ENCODE measurements around the gene CDHR2. TPM values are rescaled to one million over a fixed set of nuclear protein-coding genes. Genes with fewer than 3 reads are reported as not detected.
A peak's percentile ranks its signal among the peaks of the same experiment; 100 is the strongest.
"Not testable (repeated sequence)": the region's sequence is repeated elsewhere in the genome, so short reads cannot be mapped to it uniquely, and the experiment has no call there.

CDHR2 gene
- total RNA-seq, 4 donors from 2014 or later, result 0.07 to 0.27 (median 0.20) TPM; not detected in 1

GRCh38 chr5:176595386-176595943 lies 46.3 kb downstream of the CDHR2 start:
- ATAC-seq (no peak), DNase-seq (no peak)
- Histone ChIP-seq H3K4me3 (no peak overlapping the region), H3K9me3 (no peaks in the 10 kb centered on the region), H3K4me1 (no peaks in the 10 kb centered on the region), H3K27ac (no peak overlapping the region), H3K27me3 (peaks cover 0 to 2% (median 2%) of the 10 kb centered on the region in 3 donors), H3K36me3 (no peaks in the 10 kb centered on the region)
- TF ChIP-seq POLR2A (IDR thresholded peaks at IDR 0.05) (no peak), CTCF (IDR thresholded peaks at IDR 0.05 in 4 of 5, conservative IDR thresholded peaks at IDR 0.05 in 1 of 5) (no peak)
- in situ Hi-C loops (cut with MboI; ENCODE audit: low sequenced_read_pairs in 4 of 4), result no loop called here
- intact Hi-C loops (cut with DNase I; ENCODE audit: low total_unique reads), result no loop called here

GRCh38 chr5:176596069-176596644 lies 47.0 kb downstream of the CDHR2 start:
- no peaks in the 10 kb centered on the region for H3K9me3 ChIP-seq
- no peaks in the 10 kb centered on the region for H3K36me3 ChIP-seq
- intact Hi-C loops (cut with DNase I; ENCODE audit: low total_unique reads), result no loop called here
- peaks cover 0 to 2% (median 2%) of the 10 kb centered on the region in 3 donors for H3K27me3 ChIP-seq
- TF ChIP-seq POLR2A (IDR thresholded peaks at IDR 0.05) (no peak), CTCF (IDR thresholded peaks at IDR 0.05 in 4 of 5, conservative IDR thresholded peaks at IDR 0.05 in 1 of 5) (no peak)
- in situ Hi-C loops (cut with MboI; ENCODE audit: low sequenced_read_pairs in 4 of 4), result no loop called here
- ATAC-seq, result no peak
- H3K4me3 ChIP-seq, result no peak overlapping the region
- no peaks in the 10 kb centered on the region for H3K4me1 ChIP-seq
- no peak overlapping the region for H3K27ac ChIP-seq
- DNase-seq, result no peak

GRCh38 chr5:176596689-176597416 lies 47.7 kb downstream of the CDHR2 start:
- H3K9me3 ChIP-seq, result no peaks in the 10 kb centered on the region
- DNase-seq, result no peak
- no peaks in the 10 kb centered on the region for H3K4me1 ChIP-seq
- TF ChIP-seq CTCF (IDR thresholded peaks at IDR 0.05 in 4 of 5, conservative IDR thresholded peaks at IDR 0.05 in 1 of 5) (peak in 2 of 5 experiments; percentile 24 to 31), POLR2A (IDR thresholded peaks at IDR 0.05) (no peak)
- in situ Hi-C loops (cut with MboI; ENCODE audit: low sequenced_read_pairs in 4 of 4) (no loop called here), intact Hi-C loops (cut with DNase I; ENCODE audit: low total_unique reads) (no loop called here)
- peak; percentile 45 to 46 for ATAC-seq
- H3K36me3 ChIP-seq, result no peaks in the 10 kb centered on the region
- H3K27ac ChIP-seq, result no peak overlapping the region
- peaks cover 0 to 2% (median 2%) of the 10 kb centered on the region in 3 donors for H3K27me3 ChIP-seq
- no peak overlapping the region for H3K4me3 ChIP-seq

GRCh38 chr5:176597417-176598389 lies 48.6 kb downstream of the CDHR2 start:
- in situ Hi-C loops (cut with MboI; ENCODE audit: low sequenced_read_pairs in 4 of 4), result no loop called here
- DNase-seq, result no peak
- H3K27me3 ChIP-seq, result peaks cover 0 to 2% (median 2%) of the 10 kb centered on the region in 3 donors
- no peak overlapping the region for H3K4me3 ChIP-seq
- no peaks in the 10 kb centered on the region for H3K9me3 ChIP-seq
- H3K27ac ChIP-seq, result no peak overlapping the region
- H3K4me1 ChIP-seq, result no peaks in the 10 kb centered on the region
- TF ChIP-seq POLR2A (IDR thresholded peaks at IDR 0.05) (no peak), CTCF (IDR thresholded peaks at IDR 0.05 in 4 of 5, conservative IDR thresholded peaks at IDR 0.05 in 1 of 5) (no peak)
- intact Hi-C loops (cut with DNase I; ENCODE audit: low total_unique reads), result no loop called here
- ATAC-seq, result no peak
- H3K36me3 ChIP-seq, result no peaks in the 10 kb centered on the region

- H3K27me3 ChIP-seq; intact Hi-C loops (cut with DNase I; ENCODE audit: low total_unique reads); H3K27ac ChIP-seq; H3K4me1 ChIP-seq; DNase-seq; H3K4me3 ChIP-seq; ATAC-seq; H3K36me3 ChIP-seq; in situ Hi-C loops (cut with MboI; ENCODE audit: low sequenced_read_pairs in 4 of 4); H3K9me3 ChIP-seq: not testable (repeated sequence)
Observed at GRCh38 chr5:176599749-176600430, 50.7 kb downstream of the CDHR2 start.

All from gastrocnemius medialis (tissue), 4 donors.